Dermis blood vessel endothelial cell (primary cell): ENCODE measurements around the gene SIGLEC1. TPM values are rescaled to one million over a fixed set of nuclear protein-coding genes. Genes with fewer than 3 reads are reported as not detected.

Source experiments
- DNase-seq: peaks from one replicate; pipeline ENCODE4 v3.0.0; 2010
- total RNA-seq: library from RNA; depleted of rRNA; stranded (reverse); fragments of >200 nt; gene quantifications from 2 replicates; pipeline ENCODE4 v1.2.3, GENCODE V29; 2014

SIGLEC1 gene
- total RNA-seq, 1 donor from 2014 or later, result not detected

- DNase-seq, result no peak
These were observed 31.6 kb upstream of the SIGLEC1 start for GRCh38 chr20:3744037-3744436.

GRCh38 chr20:3743251-3743650 is 30.9 kb upstream of the SIGLEC1 start:
- no peak for DNase-seq

GRCh38 chr20:3741836-3742458 is 29.5 kb upstream of the SIGLEC1 start:
- no peak for DNase-seq

- DNase-seq, result no peak
These were observed 28.4 kb upstream of the SIGLEC1 start for GRCh38 chr20:3740615-3741301.

- DNase-seq, result no peak
These were observed 27.6 kb upstream of the SIGLEC1 start for GRCh38 chr20:3739926-3740451.

- peak; percentile 73 for DNase-seq
These were observed 26.9 kb upstream of the SIGLEC1 start for GRCh38 chr20:3739054-3739925.

- no peak for DNase-seq
These were observed 26.0 kb upstream of the SIGLEC1 start for GRCh38 chr20:3738111-3739053.

- DNase-seq, result no peak
These were observed 23.4 kb upstream of the SIGLEC1 start for GRCh38 chr20:3735768-3736167.

GRCh38 chr20:3734111-3734843 is 21.9 kb upstream of the SIGLEC1 start:
- DNase-seq, result no peak

- no peak for DNase-seq
These were observed 21.0 kb upstream of the SIGLEC1 start for GRCh38 chr20:3733119-3733995.

- peak; percentile 13 for DNase-seq
These were observed 20.1 kb upstream of the SIGLEC1 start, which contains the start of gene HSPA12B for GRCh38 chr20:3732327-3733118. HSPA12B (plus strand) TSS chr20:3732685; CDS start chr20:3738675, 5,990 bp downstream.

- DNase-seq, result no peak
These were observed 19.5 kb upstream of the SIGLEC1 start for GRCh38 chr20:3731944-3732326.

GRCh38 chr20:3730803-3731672 is 18.6 kb upstream of the SIGLEC1 start:
- DNase-seq, result no peak

- DNase-seq, result no peak
These were observed 17.6 kb upstream of the SIGLEC1 start for GRCh38 chr20:3729811-3730540.

- DNase-seq, result no peak
These were observed 17.0 kb upstream of the SIGLEC1 start for GRCh38 chr20:3729378-3729777.

- no peak for DNase-seq
These were observed 16.5 kb upstream of the SIGLEC1 start for GRCh38 chr20:3728876-3729275.

- DNase-seq, result no peak
These were observed 16.0 kb upstream of the SIGLEC1 start for GRCh38 chr20:3728354-3728753.
